Cardiac fibroblast (primary cell): ENCODE data around the gene TMEM86B.
A peak's percentile ranks its signal among the peaks of the same experiment; 100 is the strongest.

ENCODE experiments used
- DNase-seq, 2 donors: peaks; one replicate each; pipeline versions ENCODE4 v3.0.0 to v3.0.0-alpha.2; 2010; ENCODE audit warnings: low read depth in 2 of 2
- H3K4me3 ChIP-seq, 2 donors: replicated peaks in 1 of 2; 1 replicate in 1 of 2; 2 replicates in 1 of 2; pipeline ENCODE4 v1.5.1; 2011; ENCODE audit warnings: low read depth in 2 of 2, low read length in 2 of 2, mild to moderate bottlenecking in 2 of 2, moderate library complexity in 1 of 2
- TF ChIP-seq, protein P1 (sequence below): IDR thresholded peaks from one replicate; pipeline ENCODE4 v1.5.1; 2011; ENCODE audit warnings: low read depth, mild to moderate bottlenecking, low read length, inconsistent platforms

The TMEM86B gene

DNA sequence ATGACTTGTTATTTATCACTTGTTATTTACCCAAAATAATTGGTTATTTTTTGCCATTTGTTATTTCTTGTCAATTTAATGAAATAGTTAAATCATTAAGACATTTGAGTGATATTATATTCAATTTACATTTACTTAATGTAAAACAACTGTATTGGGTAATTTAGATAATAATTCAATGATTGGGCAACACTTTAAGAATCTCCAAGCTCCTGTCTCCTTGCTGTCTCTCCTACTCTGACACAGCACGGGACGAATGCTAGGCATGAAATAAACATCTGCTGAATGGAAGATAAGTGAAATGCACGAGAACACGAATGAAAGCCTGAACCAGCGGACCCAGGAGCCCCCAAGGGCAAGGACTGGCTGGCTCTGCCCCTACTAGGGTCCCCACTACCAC is 36.0 kb upstream of the TMEM86B start:
- no peak for DNase-seq
- TF ChIP-seq, protein P1, sequence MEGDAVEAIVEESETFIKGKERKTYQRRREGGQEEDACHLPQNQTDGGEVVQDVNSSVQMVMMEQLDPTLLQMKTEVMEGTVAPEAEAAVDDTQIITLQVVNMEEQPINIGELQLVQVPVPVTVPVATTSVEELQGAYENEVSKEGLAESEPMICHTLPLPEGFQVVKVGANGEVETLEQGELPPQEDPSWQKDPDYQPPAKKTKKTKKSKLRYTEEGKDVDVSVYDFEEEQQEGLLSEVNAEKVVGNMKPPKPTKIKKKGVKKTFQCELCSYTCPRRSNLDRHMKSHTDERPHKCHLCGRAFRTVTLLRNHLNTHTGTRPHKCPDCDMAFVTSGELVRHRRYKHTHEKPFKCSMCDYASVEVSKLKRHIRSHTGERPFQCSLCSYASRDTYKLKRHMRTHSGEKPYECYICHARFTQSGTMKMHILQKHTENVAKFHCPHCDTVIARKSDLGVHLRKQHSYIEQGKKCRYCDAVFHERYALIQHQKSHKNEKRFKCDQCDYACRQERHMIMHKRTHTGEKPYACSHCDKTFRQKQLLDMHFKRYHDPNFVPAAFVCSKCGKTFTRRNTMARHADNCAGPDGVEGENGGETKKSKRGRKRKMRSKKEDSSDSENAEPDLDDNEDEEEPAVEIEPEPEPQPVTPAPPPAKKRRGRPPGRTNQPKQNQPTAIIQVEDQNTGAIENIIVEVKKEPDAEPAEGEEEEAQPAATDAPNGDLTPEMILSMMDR: no peak
- H3K4me3 ChIP-seq: no peak overlapping the region

DNA sequence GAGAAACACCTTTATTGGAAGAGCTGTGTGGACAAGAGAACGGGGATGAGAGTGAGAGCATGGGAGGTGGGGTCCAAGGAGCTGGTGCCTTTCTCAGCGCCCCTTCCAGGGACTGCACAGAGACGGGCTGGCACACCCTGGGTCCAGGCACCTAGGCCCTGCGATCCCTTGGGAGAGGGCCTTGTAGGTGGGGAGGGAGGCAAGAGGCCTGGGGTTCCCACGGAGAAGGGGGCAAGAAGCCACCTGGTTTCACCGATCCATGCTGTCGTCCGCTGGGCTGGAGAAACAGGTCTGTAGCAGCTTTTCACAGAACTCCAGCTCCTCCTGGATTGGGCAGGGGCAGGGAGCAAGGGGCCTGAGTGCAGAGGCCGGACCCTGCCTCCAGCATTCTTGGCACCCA is 33.8 kb upstream of the TMEM86B start:
- no peak for DNase-seq
- TF ChIP-seq, protein P1: no peak
- H3K4me3 ChIP-seq: no peak overlapping the region

DNA sequence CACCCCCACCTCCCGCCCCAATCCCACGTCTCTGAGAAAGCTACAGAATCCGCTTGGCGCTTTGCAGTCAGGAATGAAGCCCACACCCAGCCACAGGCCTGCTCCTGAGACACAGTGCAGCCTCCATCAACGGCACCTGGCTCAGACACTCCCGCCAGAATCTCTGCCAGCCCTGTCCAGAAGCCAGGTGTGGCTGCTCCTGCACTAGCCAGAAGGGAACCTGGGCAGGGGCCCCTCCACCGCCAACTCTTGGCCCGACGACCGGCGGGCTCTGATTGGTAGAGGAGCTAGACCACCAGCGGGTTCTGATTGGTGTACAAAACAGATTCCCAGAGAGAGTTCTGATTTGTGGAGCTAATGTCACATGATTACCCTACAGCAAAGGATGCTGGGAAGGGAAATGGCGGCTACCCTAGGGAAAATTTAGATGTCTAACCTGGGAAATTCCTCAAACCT is 33.1 kb upstream of the TMEM86B start:
- H3K4me3 ChIP-seq: no peak overlapping the region
- TF ChIP-seq, protein P1: no peak
- no peak for DNase-seq

DNA sequence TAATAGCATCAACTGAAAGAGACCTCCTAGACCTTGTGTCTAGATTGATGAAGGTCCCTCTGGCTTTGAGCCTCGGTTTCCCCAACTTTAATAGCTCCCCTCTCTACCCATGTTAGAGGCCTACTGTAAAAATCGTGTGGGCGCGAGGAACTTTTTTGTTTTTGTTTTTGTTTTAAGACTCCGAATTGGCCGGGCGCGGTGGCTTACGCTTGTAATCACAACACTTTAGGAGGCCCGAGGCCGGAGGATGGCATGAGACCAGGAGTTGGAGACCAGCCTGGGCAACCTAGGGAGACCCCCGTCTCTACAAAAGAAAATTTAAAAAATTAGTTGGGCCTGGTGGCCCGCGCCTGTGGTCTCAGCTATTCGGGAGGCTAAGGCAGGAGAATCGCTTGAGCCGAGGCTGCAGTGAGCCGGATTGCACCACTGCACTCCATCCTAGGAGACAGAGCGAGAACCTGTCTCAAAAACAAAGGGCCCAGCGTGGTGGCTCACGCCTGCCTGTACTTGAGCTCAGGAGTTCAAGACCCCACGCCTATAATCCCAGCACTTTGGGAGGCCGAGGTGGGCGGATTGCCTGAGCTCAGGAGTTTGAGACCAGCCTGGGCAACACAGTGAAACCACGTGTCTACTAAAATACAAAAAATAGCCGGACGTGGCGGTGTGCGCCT is 31.1 kb upstream of the TMEM86B start:
- TF ChIP-seq, protein P1: no peak
- H3K4me3 ChIP-seq: peak overlapping the region; percentile 19 to 46
- no peak for DNase-seq

DNA sequence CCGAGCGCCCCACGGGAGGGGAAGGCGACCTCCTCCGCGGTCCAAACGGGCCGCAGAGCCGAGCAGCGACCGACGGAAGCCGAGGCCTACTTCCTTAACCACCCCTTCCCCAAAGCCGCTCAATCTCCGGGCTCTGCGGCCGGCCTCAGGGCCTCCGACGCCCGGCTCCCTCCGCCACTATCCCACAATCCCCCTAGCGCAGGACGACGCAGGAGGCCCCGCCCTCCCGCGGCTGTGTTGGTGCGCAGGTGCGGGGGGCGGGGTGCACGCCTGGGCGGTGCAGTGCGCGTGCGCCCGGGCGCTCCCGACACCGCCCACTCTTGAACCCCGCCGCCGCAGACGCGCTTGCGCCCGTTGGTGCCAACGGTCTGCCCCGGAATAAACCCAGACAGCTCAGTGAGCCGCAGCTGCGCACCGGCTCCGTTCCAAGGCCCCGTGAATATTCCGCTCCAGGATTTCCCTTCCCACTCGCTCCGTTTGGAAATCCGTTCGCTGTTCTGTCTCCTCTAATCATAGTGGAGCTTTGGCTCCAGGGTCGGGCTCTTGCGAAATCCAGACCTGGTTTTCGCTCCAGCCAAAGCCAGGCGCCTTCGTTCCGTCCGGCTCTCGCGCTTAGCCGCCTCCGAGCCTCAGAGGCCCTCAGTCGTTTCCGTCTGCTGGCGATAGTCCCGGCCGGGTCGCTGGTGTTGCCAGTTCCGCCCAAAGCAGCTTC is 30.4 kb upstream of the TMEM86B start, which contains the start of gene PPP6R1:
PPP6R1 (minus strand) TSS at position 190 of the 712 bp plus-strand sequence. CDS start 11,914 bp downstream, outside the sequence.
- DNase-seq: peak; percentile 100
- TF ChIP-seq, protein P1: no peak

GRCh38 chr19:55258476-55258827 is 29.9 kb upstream of the TMEM86B start:
- TF ChIP-seq, protein P1: no peak
- no peak for DNase-seq
- peak overlapping the region; percentile 81 to 91 for H3K4me3 ChIP-seq

More for the DNA sequence above, 30.4 kb upstream of the TMEM86B start, which contains the start of gene PPP6R1:
- peak within 1 kb of the TSS; percentile 81 to 91 for H3K4me3 ChIP-seq
